ENCODE measurements around the gene MRPS35. TPM values are rescaled to one million over a fixed set of nuclear protein-coding genes. Genes with fewer than 3 reads are reported as not detected.

The MRPS35 gene
- total and polyA plus RNA-seq, 4 donors: 21.8 to 48.7 (median 32.7) TPM

- no peak overlapping the region for H3K4me3 ChIP-seq
- TF ChIP-seq CTCF (IDR thresholded peaks at IDR 0.05; ENCODE audit: control extremely low read depth, extremely low read depth): no peak
- no peak overlapping the region for H3K27ac ChIP-seq (ENCODE audit: low read depth in 1 of 2, low read length in 1 of 2)
- no peak overlapping the region for H3K9ac ChIP-seq (ENCODE audit: insufficient read depth in 1 of 2, low read length in 2 of 2)
- no peaks in the 10 kb centered on the region for H3K36me3 ChIP-seq (ENCODE audit: control insufficient read depth in 4 of 4, insufficient read depth in 4 of 4, low read length in 4 of 4)
- no peaks in the 10 kb centered on the region for H3K9me3 ChIP-seq (ENCODE audit: control insufficient read depth in 4 of 4, insufficient read depth in 3 of 4, low read length in 3 of 4)
- DNase-seq: no peak
- H3K27me3 ChIP-seq (ENCODE audit: control insufficient read depth in 3 of 3, insufficient read depth in 3 of 3, low read length in 2 of 3): no peaks in the 10 kb centered on the region
- WGBS, 2 donors: 82 to 88% methylated on average over 2 of the region's 2 CpGs
- no peak for ATAC-seq (ENCODE audit: insufficient read depth, low FRiP score)
- H3K4me1 ChIP-seq (ENCODE audit: control insufficient read depth in 5 of 5, insufficient read depth in 5 of 5, low read length in 5 of 5): peaks cover 0 to 9% (median 5%) of the 10 kb centered on the region in 5 donors
These were observed 3.4 kb upstream of the MRPS35 start for GRCh38 chr12:27707216-27707615.

GRCh38 chr12:27709212-27709931 is 1.3 kb upstream of the MRPS35 start:
- WGBS, 2 donors: 66 to 89% methylated on average over 12 of the region's 12 CpGs
- ATAC-seq (ENCODE audit: insufficient read depth, low FRiP score) (no peak), DNase-seq (no peak)
- no peak for TF ChIP-seq CTCF (IDR thresholded peaks at IDR 0.05; ENCODE audit: control extremely low read depth, extremely low read depth)
- Histone ChIP-seq H3K4me1 (ENCODE audit: control insufficient read depth in 5 of 5, insufficient read depth in 5 of 5, low read length in 5 of 5) (peaks cover 0 to 9% (median 7%) of the 10 kb centered on the region in 5 donors), H3K27me3 (ENCODE audit: control insufficient read depth in 3 of 3, insufficient read depth in 3 of 3, low read length in 2 of 3) (no peaks in the 10 kb centered on the region), H3K27ac (ENCODE audit: low read depth in 1 of 2, low read length in 1 of 2) (peak overlapping the region in 1 of 2 donors; percentile 86), H3K9me3 (ENCODE audit: control insufficient read depth in 4 of 4, insufficient read depth in 3 of 4, low read length in 3 of 4) (no peaks in the 10 kb centered on the region), H3K36me3 (ENCODE audit: control insufficient read depth in 4 of 4, insufficient read depth in 4 of 4, low read length in 4 of 4) (no peaks in the 10 kb centered on the region), H3K9ac (ENCODE audit: insufficient read depth in 1 of 2, low read length in 2 of 2) (peak overlapping the region in 1 of 2 donors; percentile 51), H3K4me3 (no peak overlapping the region)

GRCh38 chr12:27709932-27710591 is 570 bp upstream of the MRPS35 start:
- peak overlapping the region; percentile 72 to 86 for H3K27ac ChIP-seq (ENCODE audit: low read depth in 1 of 2, low read length in 1 of 2)
- H3K9ac ChIP-seq (ENCODE audit: insufficient read depth in 1 of 2, low read length in 2 of 2): peak overlapping the region; percentile 51 to 86
- peak; percentile 54 for ATAC-seq (ENCODE audit: insufficient read depth, low FRiP score)
- peaks cover 0 to 9% (median 7%) of the 10 kb centered on the region in 5 donors for H3K4me1 ChIP-seq (ENCODE audit: control insufficient read depth in 5 of 5, insufficient read depth in 5 of 5, low read length in 5 of 5)
- H3K36me3 ChIP-seq (ENCODE audit: control insufficient read depth in 4 of 4, insufficient read depth in 4 of 4, low read length in 4 of 4): peaks cover 0 to 3% (median under 1%) of the 10 kb centered on the region in 4 donors
- H3K4me3 ChIP-seq: peak overlapping the region; percentile 6
- DNase-seq: peak in 2 of 3 donors; percentile 78 to 80
- H3K27me3 ChIP-seq (ENCODE audit: control insufficient read depth in 3 of 3, insufficient read depth in 3 of 3, low read length in 2 of 3): no peaks in the 10 kb centered on the region
- no peak for TF ChIP-seq CTCF (IDR thresholded peaks at IDR 0.05; ENCODE audit: control extremely low read depth, extremely low read depth)
- WGBS, 2 donors: 6 to 17% methylated on average over 24 of the region's 24 CpGs
- no peaks in the 10 kb centered on the region for H3K9me3 ChIP-seq (ENCODE audit: control insufficient read depth in 4 of 4, insufficient read depth in 3 of 4, low read length in 3 of 4)
